ENCODE data around the gene ONECUT1.

Gene ONECUT1

GRCh38 chr15:52806284-52806655 lies 16.1 kb upstream of the ONECUT1 start:
- TF ChIP-seq CTCF (conservative IDR thresholded peaks at IDR 0.05) = no peak
- no peak overlapping the region for H3K27ac ChIP-seq

- no peak overlapping the region for H3K27ac ChIP-seq
Observed at GRCh38 chr15:52805351-52806283, 15.5 kb upstream of the ONECUT1 start.

GRCh38 chr15:52804526-52805081 lies 14.5 kb upstream of the ONECUT1 start:
- H3K27ac ChIP-seq = no peak overlapping the region
- no peak for TF ChIP-seq CTCF (conservative IDR thresholded peaks at IDR 0.05)

More at GRCh38 chr15:52805351-52806283, 15.5 kb upstream of the ONECUT1 start:
- no peak for TF ChIP-seq CTCF (conservative IDR thresholded peaks at IDR 0.05)

GRCh38 chr15:52803467-52804306 lies 13.6 kb upstream of the ONECUT1 start:
- no peak for TF ChIP-seq CTCF (conservative IDR thresholded peaks at IDR 0.05)
- no peak overlapping the region for H3K27ac ChIP-seq

GRCh38 chr15:52803108-52803466 lies 13.0 kb upstream of the ONECUT1 start:
- H3K27ac ChIP-seq = no peak overlapping the region
- no peak for TF ChIP-seq CTCF (conservative IDR thresholded peaks at IDR 0.05)

GRCh38 chr15:52802110-52802509 lies 12.0 kb upstream of the ONECUT1 start:
- no peak overlapping the region for H3K27ac ChIP-seq
- no peak for TF ChIP-seq CTCF (conservative IDR thresholded peaks at IDR 0.05)

- TF ChIP-seq CTCF (conservative IDR thresholded peaks at IDR 0.05) = no peak
- no peak overlapping the region for H3K27ac ChIP-seq
Observed at GRCh38 chr15:52801748-52802085, 11.6 kb upstream of the ONECUT1 start.
